Cardiac septum (tissue), 1 donor: ENCODE data around the gene STK10. TPM values are rescaled to one million over a fixed set of nuclear protein-coding genes. Genes with fewer than 3 reads are reported as not detected.

Experiments
- DNase-seq: peaks from one replicate; pipeline ENCODE4 v3.0.0-alpha.2; 2020; ENCODE audit warnings: low spot score
- intact Hi-C: fragments of 100-400 bp; cut with DNase I; formaldehyde crosslinking; loops from one replicate; pipeline ENCODE4 v1.14.0; 2022
- total RNA-seq: library from RNA; stranded (reverse); fragmentation: NEBNext Ultra II Directional; extraction: Animal tissue kit (Norgen Biotek cat#: 25700); gene quantifications from one replicate; pipeline ENCODE4 v1.2.1, GENCODE V29; 2021
- donor health status: DM: no; HTN: no; CAD: no.

Gene STK10
- total RNA-seq, 1 donor from 2014 or later: 12.1 TPM

- intact Hi-C loops: no loop called here
- DNase-seq: no peak
Measured at GRCh38 chr5:172098883-172099282, 89.1 kb downstream of the STK10 start.

DNA sequence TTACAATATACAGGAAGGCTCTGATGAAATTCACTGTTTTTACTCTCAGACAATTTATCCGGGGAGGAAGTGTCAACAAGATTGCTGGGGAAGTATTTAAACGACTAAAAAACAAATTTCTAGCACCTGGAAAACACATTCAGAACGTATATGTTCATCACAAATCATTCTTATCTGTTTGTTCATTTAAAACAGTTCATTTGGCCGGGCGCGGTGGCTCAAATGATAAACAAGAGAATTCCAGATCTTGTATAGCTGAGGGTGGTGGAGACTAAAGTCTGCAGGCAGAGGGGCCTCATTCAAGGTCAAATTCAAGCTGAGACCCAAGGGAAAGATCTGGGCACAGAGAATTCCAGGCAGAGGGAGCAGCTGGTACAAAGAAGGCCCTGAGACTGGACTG is 90.0 kb downstream of the STK10 start:
- intact Hi-C loops: no loop called here
- DNase-seq: no peak

GRCh38 chr5:172097356-172097755 is 90.7 kb downstream of the STK10 start:
- intact Hi-C loops: no loop called here
- no peak for DNase-seq

DNA sequence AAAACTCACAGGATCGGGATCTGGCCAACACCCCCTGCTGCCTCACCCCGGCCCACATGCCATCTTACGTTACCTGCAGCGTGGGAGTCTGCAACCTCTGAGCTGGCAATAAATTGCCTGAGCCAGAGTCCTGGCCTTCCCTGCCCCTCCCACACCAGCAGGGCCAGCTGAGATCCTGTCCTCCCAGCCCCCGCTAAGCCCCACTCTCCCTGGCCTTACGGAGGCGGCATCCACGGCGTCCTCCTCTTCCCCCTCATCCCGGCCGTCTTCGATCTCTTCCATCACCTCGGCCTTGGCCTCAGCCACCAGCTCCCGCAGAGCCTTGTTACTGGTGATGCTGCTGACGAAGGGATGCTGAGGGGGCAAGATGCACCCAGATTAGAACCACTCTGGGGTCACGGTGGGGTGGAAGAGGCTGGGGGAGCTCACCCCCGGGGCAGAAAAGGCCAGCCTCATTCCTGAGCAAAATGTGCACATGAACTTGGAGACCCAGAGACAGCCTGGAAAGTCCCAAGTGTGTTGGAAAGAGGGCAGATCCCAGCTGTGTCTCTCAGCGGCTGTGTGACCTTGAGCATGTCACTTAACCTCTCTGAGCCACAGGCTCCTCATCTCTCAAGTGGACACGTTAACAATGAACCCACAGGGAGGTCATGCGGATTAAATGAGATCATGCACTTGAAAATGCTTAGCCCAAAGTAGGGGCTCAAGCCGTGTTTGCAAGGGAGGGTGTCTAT is 91.7 kb downstream of the STK10 start:
- no peak for DNase-seq
- intact Hi-C loops: no loop called here

DNA sequence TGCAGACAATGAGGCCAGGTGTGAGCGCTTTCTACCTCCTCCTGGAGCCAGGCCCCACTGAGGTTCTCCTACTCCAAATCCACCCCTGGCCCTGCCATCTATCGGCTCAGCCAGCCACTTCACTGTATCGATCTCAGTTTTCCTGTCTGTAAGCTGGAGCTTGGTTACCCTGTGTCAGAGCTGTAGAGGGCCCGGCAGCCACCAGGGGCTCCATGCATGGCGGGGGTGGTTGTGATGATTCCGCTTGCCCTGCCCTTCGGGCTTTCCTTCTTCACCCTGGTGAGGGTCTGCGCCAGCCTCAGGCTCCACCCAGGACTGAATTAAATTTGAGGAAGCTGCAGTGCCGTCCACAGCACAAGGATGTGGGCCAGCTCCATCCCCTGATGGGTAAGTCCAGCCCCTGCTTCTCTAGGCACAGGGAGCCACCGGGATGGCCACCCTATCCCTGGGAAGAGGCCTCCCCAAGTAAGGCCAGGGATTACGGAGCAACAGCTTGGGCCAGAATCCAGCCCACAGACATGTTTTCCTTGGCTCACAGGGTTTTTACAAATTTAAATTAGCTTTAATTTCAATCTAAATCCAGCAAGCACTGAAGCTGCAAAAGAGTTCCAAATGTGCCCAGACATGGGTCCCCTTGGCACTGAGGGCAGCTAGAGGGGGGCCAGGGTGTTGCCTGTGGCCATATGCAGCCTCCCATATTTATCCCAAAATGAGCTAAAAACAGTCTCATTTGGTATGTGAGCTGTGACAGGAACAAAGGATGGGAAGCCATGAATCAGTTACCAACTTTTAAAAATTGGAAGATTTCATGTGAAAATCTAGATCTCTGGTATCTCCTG is 92.4 kb downstream of the STK10 start:
- no peak for DNase-seq
- intact Hi-C loops: no loop called here

GRCh38 chr5:172093965-172094364 is 94.1 kb downstream of the STK10 start:
- peak; percentile 43 for DNase-seq
- intact Hi-C loops: no loop called here

DNA sequence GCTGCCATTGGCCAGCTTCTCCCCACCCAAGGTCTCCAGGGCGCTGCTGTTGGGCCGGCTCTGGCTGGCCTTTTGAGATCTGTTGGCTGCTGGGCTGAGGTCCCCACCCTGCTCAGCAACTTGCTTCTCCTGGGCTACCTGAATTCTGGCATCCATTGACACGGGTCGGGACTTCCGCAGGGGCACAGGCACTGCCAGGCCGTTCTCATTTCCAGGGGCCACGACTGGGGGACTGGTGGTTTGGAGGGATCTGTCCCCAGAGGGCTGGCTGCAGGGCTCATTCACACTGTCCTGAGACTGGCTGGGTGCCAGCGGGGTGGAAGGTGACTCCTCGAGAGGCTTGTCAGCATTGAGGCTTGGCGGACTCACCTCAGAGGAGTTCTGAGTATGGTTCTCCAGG is 94.5 kb downstream of the STK10 start:
- intact Hi-C loops: no loop called here
- peak; percentile 51 for DNase-seq

DNA sequence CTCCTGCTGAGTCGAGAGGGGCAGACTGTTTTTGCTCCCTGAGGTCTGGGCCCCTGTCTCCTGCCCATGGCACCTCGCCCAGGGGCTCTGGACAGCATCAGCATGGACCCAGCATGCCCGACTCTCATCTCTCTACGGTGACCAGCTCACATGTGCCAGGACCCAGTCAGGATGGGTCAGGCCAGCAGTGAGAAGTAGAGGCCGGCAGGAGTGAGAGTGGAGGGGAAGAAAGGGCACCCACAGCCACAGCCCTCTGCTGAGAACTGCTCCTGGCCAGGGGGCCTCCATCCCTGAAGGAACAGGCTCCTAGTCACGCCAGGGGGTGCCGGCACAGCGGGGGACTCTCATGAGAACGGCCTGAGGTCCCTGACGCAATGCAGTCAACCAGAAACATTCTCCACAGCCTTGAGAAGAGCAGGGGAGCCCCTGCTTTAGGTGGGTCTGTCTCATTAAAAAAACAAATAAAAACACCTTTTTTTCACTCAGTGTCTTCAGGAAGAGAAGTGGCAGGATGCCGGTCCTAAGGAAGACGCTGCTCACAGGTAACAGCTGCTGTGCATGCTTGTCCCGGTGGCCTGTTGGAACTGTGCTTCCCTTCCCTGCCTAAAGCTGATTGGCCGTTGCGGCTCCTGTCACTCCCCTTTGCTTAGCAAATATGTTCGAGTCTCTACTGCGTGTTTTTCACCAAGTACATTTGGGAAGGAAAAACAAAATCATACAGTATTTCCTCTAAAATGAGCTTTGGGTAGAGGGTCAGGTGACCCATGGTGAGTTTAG is 95.9 kb downstream of the STK10 start:
- intact Hi-C loops: no loop called here
- DNase-seq: peak; percentile 65

DNA sequence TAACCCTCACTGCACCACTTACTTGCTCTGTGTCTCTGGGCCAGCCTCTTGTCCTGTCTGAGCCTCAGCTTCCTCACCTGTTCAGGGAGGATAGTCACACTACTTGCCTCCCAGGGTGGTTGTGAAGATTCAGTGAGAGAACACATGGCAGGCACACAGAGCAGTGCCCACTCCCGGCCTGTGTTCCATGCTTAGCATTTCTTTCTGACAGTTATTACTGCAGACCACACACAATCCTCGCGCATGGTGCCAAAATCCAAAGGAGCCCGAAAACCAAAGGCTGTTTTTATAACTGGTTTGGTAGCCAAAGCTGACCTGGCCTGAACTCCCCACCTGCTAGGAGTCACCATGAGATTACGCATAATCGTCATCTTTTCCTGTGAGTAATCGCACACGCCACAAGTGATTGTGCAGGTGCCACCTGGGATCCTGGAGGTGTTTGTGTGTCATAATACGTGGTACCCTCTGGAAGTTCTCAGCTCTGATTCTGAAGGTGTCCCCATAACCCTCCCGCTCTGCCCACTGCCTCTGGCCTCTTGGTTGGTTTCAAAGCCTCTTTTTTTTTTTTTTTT is 97.0 kb downstream of the STK10 start:
- intact Hi-C loops: no loop called here
- DNase-seq: peak; percentile 29

- intact Hi-C loops: no loop called here
- DNase-seq: no peak
Measured at GRCh38 chr5:172089298-172090117, 98.5 kb downstream of the STK10 start.

GRCh38 chr5:172088801-172089200 is 99.2 kb downstream of the STK10 start:
- DNase-seq: peak; percentile 46
- intact Hi-C loops: no loop called here

GRCh38 chr5:172086194-172086975 is 101.6 kb downstream of the STK10 start:
- peak; percentile 65 for DNase-seq

GRCh38 chr5:172085738-172086137 is 102.3 kb downstream of the STK10 start:
- peak; percentile 54 for DNase-seq
- intact Hi-C loops: no loop called here

More at GRCh38 chr5:172086194-172086975, 101.6 kb downstream of the STK10 start:
- intact Hi-C loops: no loop called here

DNA sequence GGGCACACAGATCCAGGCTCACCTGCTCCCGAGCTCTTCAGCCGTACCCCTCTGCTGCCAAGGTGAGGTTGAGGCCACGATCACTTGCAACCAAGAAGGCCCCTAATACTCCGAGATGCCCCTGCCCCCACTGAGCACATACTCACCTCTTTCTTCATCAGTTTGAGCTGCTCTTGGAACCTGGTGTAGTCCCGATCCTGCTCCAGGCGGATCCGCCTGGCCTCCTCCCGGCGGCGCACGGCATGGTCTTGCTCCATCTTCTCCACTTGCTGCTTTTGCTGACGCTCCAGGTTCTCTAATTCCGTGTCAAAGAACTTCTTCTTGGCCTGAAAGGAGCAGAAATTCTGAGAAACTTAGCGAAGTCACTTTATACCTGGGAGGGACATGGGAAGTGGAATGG is 105.8 kb downstream of the STK10 start:
- peak; percentile 33 for DNase-seq
- intact Hi-C loops: no loop called here

- intact Hi-C loops: no loop called here
Measured at GRCh38 chr5:172079876-172080275, 108.1 kb downstream of the STK10 start.

DNA sequence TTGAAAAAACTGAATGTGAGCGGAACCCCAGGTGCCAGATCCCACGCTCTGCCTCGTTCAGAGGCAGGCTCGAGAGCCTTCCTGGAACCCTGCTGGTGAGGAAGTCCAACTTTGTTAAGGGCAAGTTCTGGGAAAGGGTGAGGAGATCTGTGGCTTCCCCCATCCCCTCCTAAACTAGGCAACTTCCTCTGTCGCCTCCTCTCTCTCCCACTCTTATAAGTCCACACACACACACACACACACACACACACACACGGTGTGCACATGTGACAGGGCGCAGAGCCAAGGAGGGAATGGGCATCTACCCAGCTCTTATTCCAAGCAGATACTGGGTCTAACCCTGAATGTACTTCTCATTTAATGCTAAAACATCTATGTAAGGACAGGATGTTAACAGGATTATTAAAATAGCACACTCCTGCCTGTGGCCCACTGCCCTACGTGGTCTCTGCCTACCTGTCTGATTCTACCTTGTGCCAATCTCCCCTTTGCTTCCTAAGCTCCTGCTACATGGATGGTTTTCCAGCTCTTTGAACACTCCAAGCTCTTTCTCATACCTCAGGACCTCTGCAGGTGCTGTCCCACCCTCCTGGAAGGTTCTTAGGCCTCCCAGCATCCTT is 109.2 kb downstream of the STK10 start:
- intact Hi-C loops: no loop called here
- no peak for DNase-seq

More at GRCh38 chr5:172079876-172080275, 108.1 kb downstream of the STK10 start:
- no peak for DNase-seq

DNA sequence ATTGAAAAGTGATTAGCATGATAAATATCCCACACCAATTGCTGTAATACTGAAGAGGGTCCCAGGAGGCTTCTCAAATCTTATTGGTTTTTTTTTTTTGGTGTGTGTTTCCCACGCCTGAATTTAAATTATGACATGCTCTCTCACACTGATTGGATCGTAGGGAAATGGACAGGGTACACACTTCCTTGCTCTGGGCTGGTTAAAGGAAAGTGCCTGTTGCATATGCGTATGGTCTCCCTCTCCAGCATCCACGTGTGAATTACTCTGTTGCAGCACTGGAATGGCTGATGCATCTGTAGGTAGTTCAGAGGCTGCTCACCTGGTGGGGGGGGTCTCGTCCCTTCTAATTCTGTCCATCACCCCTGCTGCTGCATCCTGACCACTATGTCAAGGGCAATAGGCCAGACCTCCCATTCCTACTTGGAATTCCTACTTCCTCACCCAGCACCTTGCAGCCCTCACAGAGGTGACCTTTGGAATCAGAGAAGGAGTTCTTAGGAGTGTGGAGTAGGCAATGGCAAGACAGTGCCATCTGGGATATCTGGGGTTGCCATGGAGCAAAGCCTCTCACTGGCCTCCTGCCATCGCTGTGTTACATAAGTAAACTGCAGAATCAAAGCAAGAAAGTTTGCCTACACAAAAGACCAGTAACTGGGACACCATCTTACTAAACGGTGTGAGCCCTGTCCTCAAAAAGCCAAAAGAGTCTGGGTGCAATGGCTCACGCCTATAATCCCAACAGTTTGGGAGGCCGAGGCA is 110.2 kb downstream of the STK10 start:
- DNase-seq: no peak

More for the DNA sequence above, 110.2 kb downstream of the STK10 start:
- intact Hi-C loops: no loop called here
